Heart right ventricle (tissue), 16 donors: ENCODE data around the gene ZNF534. TPM values are rescaled to one million over a fixed set of nuclear protein-coding genes. Genes with fewer than 3 reads are reported as not detected.

ENCODE experiments used
- ATAC-seq, 8 donors: fragments of 200-7000 bp; cut with Tn5 transposase; one replicate each; pipeline ENCODE4 v1.9.1; 2020; ENCODE audit warnings: mild to moderate bottlenecking in 8 of 8, moderate library complexity in 8 of 8, moderate number of reproducible peaks in 1 of 8
- DNase-seq, 2 donors: peaks; one replicate each; pipeline ENCODE4 v3.0.0-alpha.2; 2020
- H3K27ac ChIP-seq, 10 donors: fragments of 200-600 bp; sonication (generic) in 2 of 10; one replicate each; pipeline versions ENCODE4 v1.5.0 to v1.8.0; 2020 to 2022; ENCODE audit warnings: mild to moderate bottlenecking in 3 of 10
- H3K27me3 ChIP-seq, 7 donors: fragments of 200-600 bp; one replicate each; pipeline ENCODE4 v1.8.0; 2021 to 2022; ENCODE audit warnings: mild to moderate bottlenecking in 2 of 7
- H3K36me3 ChIP-seq, 9 donors: fragments of 200-600 bp; sonication (generic) in 1 of 9; one replicate each; pipeline versions ENCODE4 v1.5.0 to v1.8.0; 2020 to 2022; ENCODE audit warnings: mild to moderate bottlenecking in 2 of 9
- H3K4me1 ChIP-seq, 9 donors: fragments of 200-600 bp; sonication (generic) in 1 of 9; one replicate each; pipeline versions ENCODE4 v1.5.0 to v1.8.0; 2020 to 2022; ENCODE audit warnings: mild to moderate bottlenecking in 4 of 9
- H3K4me3 ChIP-seq, 10 donors: fragments of 200-600 bp; sonication (generic) in 2 of 10; one replicate each; pipeline versions ENCODE4 v1.5.0 to v1.8.0; 2020 to 2022; ENCODE audit warnings: mild to moderate bottlenecking in 7 of 10, moderate library complexity in 2 of 10
- H3K9me3 ChIP-seq, 11 donors: fragments of 200-600 bp in 10 of 11; sonication (generic) in 2 of 11; one replicate each; pipeline versions ENCODE4 v1.5.0 to v1.8.0; 2013 to 2022; ENCODE audit warnings: mild to moderate bottlenecking in 2 of 11, control low read depth in 1 of 11, moderate library complexity in 1 of 11
- WGBS, 2 donors: extraction: QIAGEN DNeasy Blood & Tissue Kit; methylation state at CpG; one replicate each; pipeline ENCODE4 v1.1.7; 2013; ENCODE audit warnings: inconsistent platforms in 1 of 2; 5-methylcytosine and 5-hydroxymethylcytosine counted together
- intact Hi-C, 10 donors: fragments of 100-400 bp; cut with DNase I; formaldehyde crosslinking; loops; one replicate each; pipeline versions ENCODE4 v1.11.1 to v1.14.2; 2022
- polyA plus RNA-seq, 2 donors: library from polyadenylated mRNA; stranded (reverse); fragments of 200-250 nt; gene quantifications; one replicate each; pipeline ENCODE4 v1.2.3, GENCODE V29; 2013
- total RNA-seq, 10 donors: library from RNA; stranded (reverse); fragmentation: NEBNext Ultra II Directional in 3 of 10; extraction: Animal tissue kit (Norgen Biotek cat#: 25700) in 3 of 10; gene quantifications; one replicate each; pipeline versions ENCODE4 v1.2.1 to v1.2.4, GENCODE V29; 2021 to 2023
- TF ChIP-seq, protein P1 (sequence below), 9 donors: fragments of 200-600 bp; sonication (generic) in 2 of 9; IDR thresholded peaks; one replicate each; pipeline versions ENCODE4 v1.5.0 to v1.8.0; 2021 to 2022; ENCODE audit warnings: antibody characterized with exemption in 9 of 9, mild to moderate bottlenecking in 5 of 9, moderate library complexity in 1 of 9
- donor health status: Arrhythmogenic right ventricular cardiomyopathy.
- donor health status: ischemic (EF 13 %, LVEDD 7.1; RV severe dilation, severe dysfunction).
- donor health status: healthy with polysubstance abuse.
- donor health status: DM: no; HTN: yes; CAD: no.
- donor health status: DM: no; HTN: no; CAD: no.
- donor health status: ischemic (EF 25% LVEDD 6.9; RV normal size, moderate dysfunction).
- donor health status: ischemic (EF 25% LVEDD 5.7; RV mildly dilated, moderate dysfunction).
- donor health status: healthy.
- donor health status: DM: yes; HTN: yes; CAD: no.
- donor health status: Ischemic cardiomyopathy.
- donor health status: ischemic (EF 35%, LVEDD 5.7; RV mildly dilated, moderate dysfunction).
- donor health status: nonischemic (EF 11% LVEDD 7.7; RV severe dilation, severe dysfunction).
- donor health status: DM: yes; HTN: yes; CAD: no.
- donor health status: PGD.
- donor health status: ischemic (EF 29% LVEDD 5.4; RV normal size, mild dysfunction).
- donor health status: nonischemic (EF 23%, LVEDD 6.1; RV moderate dilation, normal function).

Gene ZNF534
- total and polyA plus RNA-seq, 12 donors: 0.12 to 0.88 (median 0.27) TPM

DNA sequence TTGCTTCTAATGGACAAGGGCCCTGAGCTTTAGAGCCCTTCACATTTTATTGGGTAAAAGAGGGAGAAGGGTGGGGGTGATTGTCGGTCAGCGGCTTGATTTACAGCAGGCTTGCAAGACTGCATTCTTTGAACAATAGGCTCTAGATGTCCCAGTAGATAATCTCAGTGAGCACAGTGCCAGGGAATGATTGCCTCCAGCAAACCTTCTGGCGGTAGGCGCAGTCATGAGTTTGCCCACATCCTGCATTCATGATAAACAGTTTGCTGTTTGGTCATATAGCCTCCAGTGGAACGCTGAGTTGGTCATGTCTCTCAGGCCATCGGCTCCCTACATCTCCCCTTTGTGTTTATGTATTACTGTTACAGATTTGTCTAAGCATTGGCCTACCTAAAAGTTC lies 18.7 kb upstream of the ZNF534 start:
- TF ChIP-seq, protein P1, sequence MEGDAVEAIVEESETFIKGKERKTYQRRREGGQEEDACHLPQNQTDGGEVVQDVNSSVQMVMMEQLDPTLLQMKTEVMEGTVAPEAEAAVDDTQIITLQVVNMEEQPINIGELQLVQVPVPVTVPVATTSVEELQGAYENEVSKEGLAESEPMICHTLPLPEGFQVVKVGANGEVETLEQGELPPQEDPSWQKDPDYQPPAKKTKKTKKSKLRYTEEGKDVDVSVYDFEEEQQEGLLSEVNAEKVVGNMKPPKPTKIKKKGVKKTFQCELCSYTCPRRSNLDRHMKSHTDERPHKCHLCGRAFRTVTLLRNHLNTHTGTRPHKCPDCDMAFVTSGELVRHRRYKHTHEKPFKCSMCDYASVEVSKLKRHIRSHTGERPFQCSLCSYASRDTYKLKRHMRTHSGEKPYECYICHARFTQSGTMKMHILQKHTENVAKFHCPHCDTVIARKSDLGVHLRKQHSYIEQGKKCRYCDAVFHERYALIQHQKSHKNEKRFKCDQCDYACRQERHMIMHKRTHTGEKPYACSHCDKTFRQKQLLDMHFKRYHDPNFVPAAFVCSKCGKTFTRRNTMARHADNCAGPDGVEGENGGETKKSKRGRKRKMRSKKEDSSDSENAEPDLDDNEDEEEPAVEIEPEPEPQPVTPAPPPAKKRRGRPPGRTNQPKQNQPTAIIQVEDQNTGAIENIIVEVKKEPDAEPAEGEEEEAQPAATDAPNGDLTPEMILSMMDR (IDR thresholded peaks at IDR 0.05): no peak
- H3K27me3 ChIP-seq: no peaks in the 10 kb centered on the region
- no peaks in the 10 kb centered on the region for H3K4me1 ChIP-seq
- H3K36me3 ChIP-seq: peaks cover 7 to 100% (median 90%) of the 10 kb centered on the region in 9 donors
- ATAC-seq: no peak
- 88 to 97% methylated on average over 6 of the region's 6 CpGs for WGBS, 2 donors
- no peak overlapping the region for H3K27ac ChIP-seq
- H3K9me3 ChIP-seq: peaks cover 0 to 100% (median 62%) of the 10 kb centered on the region in 11 donors
- H3K4me3 ChIP-seq: no peak overlapping the region
- DNase-seq: no peak
- intact Hi-C loops: no loop called here

DNA sequence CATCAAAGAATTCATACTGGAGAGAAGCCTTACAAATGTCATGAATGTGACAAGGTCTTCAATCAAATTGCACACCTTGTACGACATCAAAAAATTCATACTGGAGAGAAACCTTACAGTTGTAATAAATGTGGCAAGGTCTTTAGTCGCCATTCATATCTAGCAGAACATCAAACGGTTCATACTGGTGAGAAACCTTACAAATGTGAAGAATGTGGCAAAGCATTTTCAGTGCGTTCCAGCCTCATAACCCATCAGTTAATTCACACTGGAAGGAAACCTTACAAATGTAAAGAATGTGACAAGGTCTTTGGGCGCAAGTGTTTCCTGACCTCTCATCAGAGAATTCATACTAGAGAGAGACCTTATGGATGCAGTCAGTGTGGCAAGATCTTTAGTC lies 13.2 kb upstream of the ZNF534 start:
- peaks cover 0 to 100% (median 89%) of the 10 kb centered on the region in 11 donors for H3K9me3 ChIP-seq
- ATAC-seq: no peak

DNA sequence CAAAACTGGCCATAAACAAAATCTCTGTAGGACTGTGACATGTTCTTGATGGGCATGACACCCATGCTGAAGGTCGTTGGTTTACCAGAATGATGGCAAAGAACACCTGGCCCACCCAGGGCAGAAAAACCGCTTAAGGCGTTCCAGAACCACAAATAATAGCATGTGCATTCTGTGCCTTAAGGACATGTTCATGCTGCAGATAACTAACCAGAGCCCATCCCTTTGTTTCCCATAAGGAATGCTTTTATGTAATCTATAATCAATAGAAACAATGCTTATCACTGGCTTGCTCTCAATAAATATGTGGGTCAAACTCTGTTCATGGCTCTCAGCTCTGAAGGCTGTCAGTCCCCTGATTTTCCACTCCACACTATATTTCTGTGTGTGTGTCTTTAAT lies 13.2 kb downstream of the ZNF534 start:
- intact Hi-C loops: no loop called here
- Histone ChIP-seq H3K27ac (no peak overlapping the region), H3K36me3 (peaks cover 0 to 16% (median 0%) of the 10 kb centered on the region in 9 donors), H3K27me3 (no peaks in the 10 kb centered on the region), H3K9me3 (peaks cover 0 to 96% (median 31%) of the 10 kb centered on the region in 11 donors), H3K4me3 (no peak overlapping the region), H3K4me1 (no peaks in the 10 kb centered on the region)
- no peak for ATAC-seq
- TF ChIP-seq, protein P1 (IDR thresholded peaks at IDR 0.05): no peak
- no peak for DNase-seq
- WGBS, 2 donors: 74 to 78% methylated on average over 3 of the region's 3 CpGs

More for the DNA sequence above, 13.2 kb upstream of the ZNF534 start:
- Histone ChIP-seq H3K27me3 (no peaks in the 10 kb centered on the region), H3K4me3 (no peak overlapping the region), H3K36me3 (peaks cover 0 to 55% (median 35%) of the 10 kb centered on the region in 9 donors), H3K4me1 (no peaks in the 10 kb centered on the region), H3K27ac (no peak overlapping the region)
- 96% methylated on average over 5 of the region's 5 CpGs for WGBS, 2 donors
- intact Hi-C loops: no loop called here
- TF ChIP-seq, protein P1 (IDR thresholded peaks at IDR 0.05): no peak
- no peak for DNase-seq

DNA sequence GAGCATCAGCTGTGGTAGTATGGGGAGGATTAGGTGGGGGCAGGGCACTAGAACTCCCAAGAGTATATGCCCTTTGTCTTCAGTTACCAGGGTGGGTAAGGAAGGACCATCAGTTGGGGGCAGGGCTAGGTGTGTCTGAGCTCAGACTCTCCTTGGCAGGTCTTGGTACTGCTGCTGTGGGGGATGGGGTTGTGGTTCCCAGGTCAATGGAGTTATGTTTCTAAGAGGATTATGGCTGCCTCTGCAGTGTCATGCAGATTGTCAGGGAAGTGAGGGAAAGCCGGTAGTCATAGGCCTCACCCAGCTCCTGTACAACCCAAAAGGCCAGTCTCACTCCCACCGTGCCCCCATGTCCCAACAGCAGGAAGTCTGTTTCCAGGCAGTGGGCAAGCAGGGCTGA lies 15.6 kb downstream of the ZNF534 start:
- DNase-seq (no peak), ATAC-seq (no peak)
- no peak overlapping the region for H3K27ac ChIP-seq
- TF ChIP-seq, protein P1 (IDR thresholded peaks at IDR 0.05): no peak
- intact Hi-C loops: no loop called here
- no peaks in the 10 kb centered on the region for H3K27me3 ChIP-seq
- H3K9me3 ChIP-seq: peaks cover 0 to 94% (median 20%) of the 10 kb centered on the region in 11 donors
- no peaks in the 10 kb centered on the region for H3K36me3 ChIP-seq
- no peaks in the 10 kb centered on the region for H3K4me1 ChIP-seq
- H3K4me3 ChIP-seq: no peak overlapping the region
- WGBS, 2 donors: 35 to 43% methylated on average over 2 of the region's 2 CpGs
